Measurements from ENCODE around the gene MED12L.

- TF ChIP-seq POLR2AphosphoS5 (IDR thresholded peaks at IDR 0.05; ENCODE audit: borderline replicate concordance, low read depth, low read length) (no peak), EZH2 (IDR thresholded peaks at IDR 0.05) (no peak), FOXP2 (optimal IDR thresholded peaks at IDR 0.05; ENCODE audit: control extremely low read depth, extremely low read length, insufficient read depth) (no peak)
Measured at GRCh38 chr3:151283907-151284461, 198.5 kb downstream of the MED12L start.

Measured in SK-N-MC (cell line).